Common myeloid progenitor, CD34-positive (primary cell): ENCODE data around the gene ZDHHC11.

Source experiments
- CTCF ChIA-PET: fragments of 350-600 bp; sonication (Branson Sonifier 250); formaldehyde crosslinking; loops from one replicate; lab custom pipeline; 2021; ENCODE audit warnings: antibody characterized with exemption; lab: Charles Lee
- POLR2A ChIA-PET: fragments of 350-600 bp; sonication (Branson Sonifier 250); formaldehyde crosslinking; loops from one replicate; lab custom pipeline; 2021; ENCODE audit warnings: antibody characterized with exemption; lab: Charles Lee
- DNase-seq, 3 donors: peaks; one replicate each; pipeline versions ENCODE4 v3.0.0 to v3.0.0-alpha.2; 2013
- H3K27ac ChIP-seq, 2 experiments: 1 replicate in 1 of 2; 2 replicates in 1 of 2; pipeline ENCODE4 v1.7.0; 2013; ENCODE audit warnings: inconsistent platforms in 2 of 2, low read length in 2 of 2, mild to moderate bottlenecking in 2 of 2, low read depth in 1 of 2, moderate library complexity in 1 of 2; ENCODE audit not compliant: severe bottlenecking in 2 of 2, insufficient read depth in 1 of 2, poor library complexity in 1 of 2
- H3K27me3 ChIP-seq, 5 experiments: replicated peaks in 2 of 5; 1 replicate in 3 of 5; 2 replicates in 2 of 5; pipeline versions ENCODE4 v1.6.1 to v1.7.0; 2013; ENCODE audit warnings: low read length in 4 of 5, mild to moderate bottlenecking in 2 of 5, moderate library complexity in 2 of 5, inconsistent platforms in 1 of 5; ENCODE audit not compliant: insufficient read depth in 5 of 5, control insufficient read depth in 4 of 5
- H3K36me3 ChIP-seq, 4 experiments: 1 replicate in 2 of 4; 2 replicates in 2 of 4; pipeline versions ENCODE4 v1.6.1 to v1.7.0; 2013; ENCODE audit warnings: low read length in 3 of 4, control low read depth in 1 of 4, mild to moderate bottlenecking in 1 of 4; ENCODE audit not compliant: control insufficient read depth in 4 of 4, insufficient read depth in 4 of 4
- H3K4me1 ChIP-seq, 4 experiments: 1 replicate in 3 of 4; 2 replicates in 1 of 4; pipeline versions ENCODE4 v1.6.1 to v1.7.1; 2013; ENCODE audit warnings: low read length in 3 of 4, mild to moderate bottlenecking in 3 of 4, control low read depth in 1 of 4, inconsistent platforms in 1 of 4, moderate library complexity in 1 of 4; ENCODE audit not compliant: control insufficient read depth in 4 of 4, insufficient read depth in 4 of 4; ENCODE audit errors: control extremely low read depth in 1 of 4
- H3K4me3 ChIP-seq, 7 experiments: 1 replicate in 4 of 7; 2 replicates in 3 of 7; pipeline versions ENCODE4 v1.5.1 to v1.7.0; 2013; ENCODE audit warnings: mild to moderate bottlenecking in 7 of 7, low read length in 6 of 7, moderate library complexity in 6 of 7, inconsistent platforms in 2 of 7, low read depth in 2 of 7, control low read depth in 1 of 7; ENCODE audit not compliant: insufficient read depth in 4 of 7, control insufficient read depth in 1 of 7; ENCODE audit errors: extremely low read depth in 1 of 7
- H3K9me3 ChIP-seq, 5 experiments: 1 replicate in 4 of 5; 2 replicates in 1 of 5; pipeline versions ENCODE4 v1.6.1 to v1.7.1; 2013; ENCODE audit warnings: low read length in 4 of 5, mild to moderate bottlenecking in 2 of 5, inconsistent platforms in 1 of 5, low read depth in 1 of 5, moderate library complexity in 1 of 5; ENCODE audit not compliant: control insufficient read depth in 4 of 5, insufficient read depth in 2 of 5; ENCODE audit errors: control extremely low read depth in 1 of 5
- WGBS: methylation state at CpG from one replicate; pipeline ENCODE4 v1.1.5; 2013; ENCODE audit not compliant: insufficient coverage; 5-methylcytosine and 5-hydroxymethylcytosine counted together

ZDHHC11 gene

DNA sequence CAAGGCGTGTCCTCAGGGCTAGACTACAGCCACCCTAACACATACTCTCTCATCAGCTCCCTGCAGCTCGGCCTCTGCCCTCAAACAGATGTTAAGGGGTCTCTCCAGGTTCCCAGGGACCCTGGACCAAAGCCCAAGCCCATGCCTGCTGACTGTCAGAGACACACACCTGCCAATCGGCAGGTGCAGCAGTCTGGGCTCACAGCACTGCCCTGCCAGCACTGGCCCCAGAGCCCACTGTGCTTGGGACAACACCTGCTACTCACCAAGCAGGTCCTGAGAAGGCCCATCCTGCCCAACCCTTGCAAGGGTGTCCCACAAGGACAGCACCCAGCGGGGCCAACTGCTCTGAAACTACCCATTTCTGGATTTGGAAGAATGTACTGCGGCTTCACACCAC, 20.2 kb upstream of the ZDHHC11 start:
- Histone ChIP-seq H3K4me3 (no peak overlapping the region), H3K36me3 (peaks cover 20 to 92% (median 83%) of the 10 kb centered on the region in 4 experiments), H3K4me1 (no peaks in the 10 kb centered on the region), H3K27me3 (no peaks in the 10 kb centered on the region), H3K9me3 (no peaks in the 10 kb centered on the region), H3K27ac (no peak overlapping the region)
- CTCF ChIA-PET = no interaction called here
- no peak for DNase-seq
- POLR2A ChIA-PET = no interaction called here
- 100% methylated on average over 5 of the region's 5 CpGs for WGBS

DNA sequence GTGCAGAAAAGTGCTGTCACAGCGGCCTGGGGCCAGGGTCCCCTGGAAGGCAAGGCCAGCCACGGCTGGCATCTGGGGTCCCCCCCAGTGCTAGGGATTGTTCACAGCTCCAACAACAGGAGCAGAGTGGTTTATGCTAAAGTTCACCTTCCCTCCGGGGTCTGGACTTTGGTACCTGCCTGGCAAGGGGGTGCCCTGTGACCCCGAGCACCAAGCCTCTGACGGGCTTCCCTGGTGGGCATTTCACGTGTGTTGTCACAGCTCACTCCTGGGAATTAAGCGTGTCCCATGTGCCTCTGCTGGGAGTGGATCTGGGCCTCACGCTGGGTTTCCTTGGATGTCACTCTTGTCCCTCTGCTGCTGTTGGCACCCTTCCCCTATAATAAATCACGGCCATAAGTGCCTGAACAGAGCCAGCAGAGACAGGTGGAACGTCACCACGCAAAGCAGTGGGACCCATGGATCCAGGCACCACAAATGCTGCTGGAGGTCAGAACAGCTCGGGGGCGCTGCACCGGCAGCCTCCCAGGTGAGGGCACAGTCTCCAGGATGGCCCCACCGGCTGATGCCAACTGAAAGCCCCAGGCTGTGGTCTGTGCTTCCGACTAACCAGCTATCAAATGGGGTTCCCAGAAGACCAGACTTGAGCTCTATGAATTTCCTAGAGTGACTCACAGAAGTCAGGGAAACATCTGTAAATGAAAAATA, 17.8 kb upstream of the ZDHHC11 start:
- Histone ChIP-seq H3K9me3 (no peaks in the 10 kb centered on the region), H3K36me3 (peaks cover 21 to 96% (median 87%) of the 10 kb centered on the region in 4 experiments), H3K27me3 (no peaks in the 10 kb centered on the region), H3K4me3 (no peak overlapping the region), H3K4me1 (no peaks in the 10 kb centered on the region), H3K27ac (no peak overlapping the region)
- CTCF ChIA-PET = no interaction called here
- 98% methylated on average over 16 of the region's 16 CpGs for WGBS
- POLR2A ChIA-PET = no interaction called here
- no peak for DNase-seq

DNA sequence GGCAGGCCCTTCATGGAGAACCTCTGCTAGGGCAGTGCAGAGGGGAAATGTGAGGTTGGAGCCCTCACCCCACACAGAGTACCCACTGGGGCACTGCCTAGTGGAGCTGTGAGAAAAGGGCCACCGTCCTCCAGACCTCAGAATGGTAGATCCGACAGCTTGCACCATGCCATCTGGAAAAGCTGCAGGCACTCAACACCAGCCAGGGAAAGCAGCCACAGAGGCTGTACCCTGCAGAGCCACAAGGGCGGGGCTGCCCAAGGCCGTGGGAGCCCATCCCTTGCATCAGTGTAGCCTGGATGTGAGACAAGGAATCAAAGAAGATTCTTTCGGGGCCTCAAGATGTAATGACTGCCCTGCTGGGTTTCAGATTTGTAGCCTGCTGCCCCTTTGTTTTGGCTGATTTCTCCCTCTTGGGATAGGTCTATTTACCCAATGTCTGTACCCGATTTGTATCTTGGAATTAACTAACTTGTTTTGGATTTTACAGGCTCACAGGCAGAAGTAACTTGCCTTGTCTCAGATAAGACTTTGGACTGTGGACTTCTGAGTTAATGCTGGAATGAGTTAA, 16.6 kb upstream of the ZDHHC11 start:
- no peaks in the 10 kb centered on the region for H3K9me3 ChIP-seq
- H3K27me3 ChIP-seq = no peaks in the 10 kb centered on the region
- POLR2A ChIA-PET = no interaction called here
- H3K4me3 ChIP-seq = no peak overlapping the region
- DNase-seq = no peak
- no peak overlapping the region for H3K27ac ChIP-seq
- H3K36me3 ChIP-seq = peaks cover 15 to 99% (median 88%) of the 10 kb centered on the region in 4 experiments
- CTCF ChIA-PET = no interaction called here
- no peaks in the 10 kb centered on the region for H3K4me1 ChIP-seq
- WGBS = 100% methylated on average over 6 of the region's 6 CpGs

DNA sequence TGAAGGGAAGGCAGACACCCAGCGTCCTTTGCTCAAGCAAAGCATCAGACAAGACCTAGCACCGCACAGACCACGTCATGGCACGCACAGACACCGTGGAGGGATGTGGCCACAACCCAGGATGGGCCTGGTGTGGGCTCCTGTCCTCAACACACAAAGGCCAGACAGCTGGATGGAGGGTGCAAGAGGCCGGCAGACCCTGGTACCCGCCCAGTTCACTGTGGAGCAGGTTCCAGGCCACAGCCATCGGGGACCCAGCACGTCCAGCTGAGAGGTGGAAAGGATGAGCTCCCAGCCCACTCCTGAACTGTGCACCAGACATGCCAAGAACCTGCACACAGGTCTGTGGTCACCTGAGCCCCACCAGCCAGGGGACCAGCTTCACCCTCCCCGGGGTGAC, 15.0 kb upstream of the ZDHHC11 start:
- Histone ChIP-seq H3K4me3 (no peak overlapping the region), H3K27ac (no peak overlapping the region), H3K36me3 (peaks cover 14 to 88% (median 77%) of the 10 kb centered on the region in 4 experiments), H3K27me3 (no peaks in the 10 kb centered on the region), H3K9me3 (no peaks in the 10 kb centered on the region), H3K4me1 (peaks cover 0 to 8% (median under 1%) of the 10 kb centered on the region in 4 experiments)
- no peak for DNase-seq
- ChIA-PET POLR2A (no interaction called here), CTCF (no interaction called here)
- 95% methylated on average over 10 of the region's 10 CpGs for WGBS

DNA sequence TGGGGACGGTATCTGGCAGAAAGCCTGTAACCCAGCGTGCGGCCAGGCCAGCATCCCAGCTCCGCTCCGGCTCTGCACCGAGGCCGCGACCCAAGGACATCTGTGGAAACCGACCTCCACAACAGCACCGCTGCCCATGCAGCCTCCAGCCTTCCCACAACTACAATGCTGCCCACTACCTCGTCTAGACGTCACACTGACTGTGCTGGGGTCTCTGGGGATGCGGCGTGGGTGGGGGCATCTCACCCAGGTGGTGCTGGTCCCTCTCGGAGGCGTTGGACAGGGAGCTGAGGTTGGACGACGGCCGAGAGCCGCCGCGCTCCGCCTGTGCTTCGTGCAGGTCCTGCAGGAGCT, 14.4 kb upstream of the ZDHHC11 start:
- Histone ChIP-seq H3K4me3 (no peak overlapping the region), H3K27ac (no peak overlapping the region), H3K4me1 (peaks cover 0 to 8% (median under 1%) of the 10 kb centered on the region in 4 experiments), H3K36me3 (peaks cover 14 to 82% (median 72%) of the 10 kb centered on the region in 4 experiments), H3K9me3 (no peaks in the 10 kb centered on the region), H3K27me3 (no peaks in the 10 kb centered on the region)
- POLR2A ChIA-PET = no interaction called here
- no peak for DNase-seq
- CTCF ChIA-PET = no interaction called here
- 95% methylated on average over 17 of the region's 24 CpGs for WGBS

DNA sequence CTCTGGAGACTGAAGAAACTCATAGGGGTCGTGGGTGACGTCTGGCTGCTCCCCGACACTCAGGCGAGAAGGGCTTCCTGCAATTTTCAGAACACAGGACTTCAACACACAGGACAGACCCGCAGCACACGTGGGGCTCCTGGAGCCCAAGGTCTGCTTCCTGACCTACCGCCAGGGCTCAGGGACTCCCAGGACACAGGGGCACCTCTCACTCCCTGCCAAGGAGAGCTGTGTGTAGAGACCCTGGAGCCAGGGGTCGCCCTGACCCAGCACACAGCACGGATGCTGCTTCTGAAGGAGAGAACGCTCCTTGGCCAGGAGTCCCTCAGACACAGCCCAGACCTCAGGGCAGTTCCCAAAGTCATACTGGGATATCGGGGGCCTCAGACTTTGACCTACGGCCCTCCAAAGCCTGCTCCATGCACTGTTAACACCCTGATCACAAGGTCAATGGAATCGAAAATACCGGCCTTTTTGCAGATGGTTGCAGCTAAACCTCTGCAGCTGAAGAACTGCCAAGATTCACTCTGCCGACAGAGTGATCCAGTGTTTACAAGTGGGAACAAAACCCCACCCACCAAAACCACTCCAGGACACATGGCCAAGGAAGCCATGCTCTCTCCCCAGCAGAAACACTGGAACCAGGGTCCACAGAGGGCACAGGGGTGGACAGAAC, 13.8 kb upstream of the ZDHHC11 start:
- no peaks in the 10 kb centered on the region for H3K27me3 ChIP-seq
- CTCF ChIA-PET = no interaction called here
- no peak for DNase-seq
- WGBS = 94% methylated on average over 15 of the region's 15 CpGs
- POLR2A ChIA-PET = no interaction called here
- H3K4me1 ChIP-seq = peaks cover 0 to 8% (median under 1%) of the 10 kb centered on the region in 4 experiments
- no peak overlapping the region for H3K27ac ChIP-seq
- no peaks in the 10 kb centered on the region for H3K9me3 ChIP-seq
- H3K36me3 ChIP-seq = peaks cover 13 to 79% (median 66%) of the 10 kb centered on the region in 4 experiments
- H3K4me3 ChIP-seq = no peak overlapping the region

DNA sequence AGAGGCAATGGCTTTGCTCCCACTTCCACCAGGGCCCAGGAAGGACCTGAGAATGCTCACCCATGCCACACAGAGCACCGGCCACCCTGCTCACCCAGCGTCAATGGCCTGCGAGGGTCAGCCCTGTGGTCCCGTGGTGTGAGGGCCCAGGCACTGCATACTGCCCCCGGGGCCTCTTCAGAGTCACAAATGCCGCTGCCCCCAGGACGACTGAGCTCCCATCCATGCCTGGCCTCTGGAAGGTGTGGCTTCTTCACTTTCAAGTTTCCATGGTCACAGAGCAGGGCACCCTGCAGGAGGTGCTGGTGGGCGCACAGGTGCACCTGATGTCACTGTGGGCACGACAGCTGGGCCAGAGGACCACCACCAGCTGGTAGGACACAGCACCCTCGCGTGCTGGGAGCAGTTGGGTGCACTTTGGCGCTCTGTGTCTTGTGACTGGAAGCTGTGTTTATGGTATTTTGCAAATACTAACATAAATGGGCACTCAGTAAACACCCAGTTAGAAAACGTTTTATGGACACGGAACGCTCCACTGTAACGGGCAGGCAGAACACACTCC, 12.5 kb upstream of the ZDHHC11 start:
- no peak for DNase-seq
- Histone ChIP-seq H3K27ac (no peak overlapping the region), H3K27me3 (no peaks in the 10 kb centered on the region), H3K36me3 (peaks cover 11 to 66% (median 54%) of the 10 kb centered on the region in 4 experiments), H3K9me3 (no peaks in the 10 kb centered on the region), H3K4me3 (no peak overlapping the region), H3K4me1 (peaks cover 0 to 8% (median under 1%) of the 10 kb centered on the region in 4 experiments)
- ChIA-PET CTCF (no interaction called here), POLR2A (no interaction called here)
- WGBS = 94% methylated on average over 16 of the region's 16 CpGs
